ENCODE results near the gene TNFSF12.
A peak's percentile ranks its signal among the peaks of the same experiment; 100 is the strongest.

Gene TNFSF12

DNA sequence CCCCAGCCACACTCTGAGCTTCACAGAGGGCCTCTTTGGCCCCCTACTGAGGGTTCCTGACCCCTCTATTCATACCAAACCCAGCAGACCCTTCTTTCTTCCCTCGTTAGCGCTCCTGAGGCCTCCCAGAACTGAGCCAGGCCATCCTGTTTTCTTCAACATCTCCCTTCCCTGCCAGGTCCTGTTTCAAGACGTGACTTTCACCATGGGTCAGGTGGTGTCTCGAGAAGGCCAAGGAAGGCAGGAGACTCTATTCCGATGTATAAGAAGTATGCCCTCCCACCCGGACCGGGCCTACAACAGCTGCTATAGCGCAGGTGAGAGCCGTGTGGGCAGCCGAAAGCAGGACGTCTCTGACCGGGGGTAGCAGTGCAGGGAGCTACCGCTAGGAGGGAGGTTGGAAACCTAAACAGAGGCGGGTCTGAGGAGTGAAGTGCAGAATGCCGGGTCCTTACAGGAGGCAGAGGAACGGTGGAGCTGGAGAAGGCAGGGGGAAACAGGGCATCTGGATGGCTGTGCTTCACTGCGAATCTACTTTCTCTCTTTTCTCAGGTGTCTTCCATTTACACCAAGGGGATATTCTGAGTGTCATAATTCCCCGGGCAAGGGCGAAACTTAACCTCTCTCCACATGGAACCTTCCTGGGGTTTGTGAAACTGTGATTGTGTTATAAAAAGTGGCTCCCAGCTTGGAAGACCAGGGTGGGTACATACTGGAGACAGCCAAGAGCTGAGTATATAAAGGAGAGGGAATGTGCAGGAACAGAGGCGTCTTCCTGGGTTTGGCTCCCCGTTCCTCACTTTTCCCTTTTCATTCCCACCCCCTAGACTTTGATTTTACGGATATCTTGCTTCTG lies 11.5 kb downstream of the TNFSF12 start:
- peak; percentile 80 for DNase-seq (ENCODE audit: low read depth)
- peak overlapping the region; percentile 79 for H3K4me3 ChIP-seq (ENCODE audit: low read length)
- peak; percentile 83 for TF ChIP-seq CTCF (IDR thresholded peaks at IDR 0.05; ENCODE audit: insufficient read depth, low read depth, low read length, missing control alignments)

DNA sequence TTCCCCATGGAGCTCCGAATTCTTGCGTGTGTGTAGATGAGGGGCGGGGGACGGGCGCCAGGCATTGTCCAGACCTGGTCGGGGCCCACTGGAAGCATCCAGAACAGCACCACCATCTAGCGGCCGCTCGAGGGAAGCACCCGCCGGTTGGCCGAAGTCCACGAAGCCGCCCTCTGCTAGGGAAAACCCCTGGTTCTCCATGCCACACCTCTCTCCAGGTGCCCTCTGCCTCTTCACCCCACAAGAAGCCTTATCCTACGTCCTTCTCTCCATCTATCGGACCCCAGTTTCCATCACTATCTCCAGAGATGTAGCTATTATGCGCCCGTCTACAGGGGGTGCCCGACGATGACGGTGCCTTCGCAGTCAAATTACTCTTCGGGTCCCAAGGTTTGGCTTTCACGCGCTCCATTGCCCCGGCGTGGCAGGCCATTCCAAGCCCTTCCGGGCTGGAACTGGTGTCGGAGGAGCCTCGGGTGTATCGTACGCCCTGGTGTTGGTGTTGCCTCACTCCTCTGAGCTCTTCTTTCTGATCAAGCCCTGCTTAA lies 12.2 kb downstream of the TNFSF12 start:
- peak overlapping the region; percentile 79 for H3K4me3 ChIP-seq (ENCODE audit: low read length)
- peak; percentile 85 for TF ChIP-seq CTCF (IDR thresholded peaks at IDR 0.05; ENCODE audit: insufficient read depth, low read depth, low read length, missing control alignments)
- DNase-seq (ENCODE audit: low read depth): peak; percentile 93

DNA sequence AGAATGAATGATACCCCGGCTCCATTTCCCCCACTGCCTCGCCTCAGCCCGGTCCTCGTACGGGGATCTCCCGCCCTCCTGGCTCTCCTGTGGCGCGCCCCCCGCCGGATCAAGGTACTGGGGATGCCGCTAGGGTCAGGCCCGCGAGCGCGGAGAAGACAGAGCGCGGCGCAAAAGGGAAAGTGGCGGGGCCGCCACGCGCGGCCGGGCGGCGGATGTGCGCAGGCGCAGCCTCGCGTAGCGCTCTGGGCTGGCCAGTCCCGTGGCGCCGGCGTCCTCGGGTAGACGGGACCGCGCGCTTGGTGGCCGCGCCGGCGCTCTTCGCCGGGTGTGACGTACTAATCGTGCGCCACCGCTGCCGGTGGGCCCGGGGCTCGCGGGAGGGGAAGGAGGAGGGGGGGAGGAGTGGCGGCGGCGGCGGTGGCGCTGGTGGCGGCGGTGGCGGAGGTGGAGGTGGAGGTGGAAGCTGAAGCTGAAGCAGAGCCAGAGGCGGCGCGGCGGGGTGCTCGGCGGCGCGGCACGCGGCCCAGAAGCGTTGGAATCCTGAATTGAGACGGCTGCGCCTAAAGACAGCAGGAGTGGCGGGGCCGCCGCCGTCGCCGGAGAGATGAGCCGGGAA lies 12.8 kb downstream of the TNFSF12 start, which contains the start of gene SENP3:
Gene SENP3 (plus strand): TSS at position 331 of the 619 bp plus-strand sequence. CDS start 1,158 bp downstream, outside the sequence.
- peak; percentile 93 for DNase-seq (ENCODE audit: low read depth)
- TF ChIP-seq CTCF (IDR thresholded peaks at IDR 0.05; ENCODE audit: insufficient read depth, low read depth, low read length, missing control alignments): no peak
- peak within 1 kb of the TSS; percentile 79 for H3K4me3 ChIP-seq (ENCODE audit: low read length)

GRCh38 chr17:7562208-7562605 lies 13.3 kb downstream of the TNFSF12 start:
- peak overlapping the region; percentile 78 for H3K4me3 ChIP-seq (ENCODE audit: low read length)
- DNase-seq (ENCODE audit: low read depth): no peak
- no peak for TF ChIP-seq CTCF (IDR thresholded peaks at IDR 0.05; ENCODE audit: insufficient read depth, low read depth, low read length, missing control alignments)

DNA sequence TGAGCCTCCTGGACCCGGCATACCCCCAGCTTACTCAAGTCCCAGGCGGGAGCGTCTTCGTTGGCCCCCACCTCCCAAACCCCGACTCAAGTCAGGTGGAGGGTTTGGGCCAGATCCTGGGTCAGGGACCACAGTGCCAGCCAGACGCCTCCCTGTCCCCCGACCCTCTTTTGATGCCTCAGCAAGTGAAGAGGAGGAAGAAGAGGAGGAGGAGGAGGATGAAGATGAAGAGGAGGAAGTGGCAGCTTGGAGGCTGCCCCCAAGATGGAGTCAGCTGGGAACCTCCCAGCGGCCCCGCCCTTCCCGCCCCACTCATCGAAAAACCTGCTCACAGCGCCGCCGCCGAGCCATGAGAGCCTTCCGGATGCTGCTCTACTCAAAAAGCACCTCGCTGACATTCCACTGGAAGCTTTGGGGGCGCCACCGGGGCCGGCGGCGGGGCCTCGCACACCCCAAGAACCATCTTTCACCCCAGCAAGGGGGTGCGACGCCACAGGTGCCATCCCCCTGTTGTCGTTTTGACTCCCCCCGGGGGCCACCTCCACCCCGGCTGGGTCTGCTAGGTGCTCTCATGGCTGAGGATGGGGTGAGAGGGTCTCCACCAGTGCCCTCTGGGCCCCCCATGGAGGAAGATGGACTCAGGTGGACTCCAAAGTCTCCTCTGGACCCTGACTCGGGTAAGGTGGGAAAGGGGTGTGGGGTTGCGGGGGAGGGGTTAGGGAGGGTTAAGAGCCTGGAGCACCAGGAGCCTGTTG lies 14.4 kb downstream of the TNFSF12 start:
- TF ChIP-seq CTCF (IDR thresholded peaks at IDR 0.05; ENCODE audit: insufficient read depth, low read depth, low read length, missing control alignments): no peak

GRCh38 chr17:7569571-7569970 lies 20.7 kb downstream of the TNFSF12 start:
- TF ChIP-seq CTCF (IDR thresholded peaks at IDR 0.05; ENCODE audit: insufficient read depth, low read depth, low read length, missing control alignments): no peak
- DNase-seq (ENCODE audit: low read depth): no peak
- no peak overlapping the region for H3K4me3 ChIP-seq (ENCODE audit: low read length)

More for the DNA sequence above, 14.4 kb downstream of the TNFSF12 start:
- no peak for DNase-seq (ENCODE audit: low read depth)
- H3K4me3 ChIP-seq (ENCODE audit: low read length): peak overlapping the region; percentile 78
